Adrenal gland (tissue), 12 donors: Measurements from ENCODE around the gene MNDA. TPM values are rescaled to one million over a fixed set of nuclear protein-coding genes. Genes with fewer than 3 reads are reported as not detected.

ENCODE experiments used
- DNase-seq, 7 donors: peaks; one replicate each; pipeline ENCODE4 v3.0.0-alpha.2; 2019 to 2020
- H3K27ac ChIP-seq, 5 donors: fragments of 200-600 bp; sonication (generic) in 4 of 5; 1 replicate in 3 of 5; 2 replicates in 2 of 5; pipeline versions ENCODE4 v1.5.1 to v1.8.0; 2016 to 2020; ENCODE audit warnings: mild to moderate bottlenecking in 1 of 5
- H3K27me3 ChIP-seq: fragments of 200-600 bp; 2 replicates; pipeline ENCODE4 v1.8.0; 2021
- H3K36me3 ChIP-seq, 2 donors: fragments of 200-600 bp; replicated peaks in 1 of 2; 1 replicate in 1 of 2; 2 replicates in 1 of 2; pipeline versions ENCODE4 v1.5.1 to v1.8.0; 2018 to 2022
- H3K4me1 ChIP-seq, 2 donors: fragments of 200-600 bp; replicated peaks in 1 of 2; 1 replicate in 1 of 2; 2 replicates in 1 of 2; pipeline versions ENCODE4 v1.5.1 to v1.8.0; 2018 to 2021
- H3K4me3 ChIP-seq, 4 donors: fragments of 200-600 bp; sonication (generic) in 3 of 4; one replicate each; pipeline ENCODE4 v1.5.1; 2016 to 2018
- H3K9me3 ChIP-seq, 3 donors: fragments of 200-600 bp; sonication (generic) in 1 of 3; replicated peaks in 1 of 3; 1 replicate in 2 of 3; 2 replicates in 1 of 3; pipeline versions ENCODE4 v1.5.1 to v1.8.0; 2016 to 2021
- CTCF ChIP-seq, 6 experiments: fragments of 450-650 bp in 4 of 6; fragments of 200-600 bp in 2 of 6; sonication (generic) in 1 of 6; IDR thresholded peaks; 1 replicate in 5 of 6; 2 replicates in 1 of 6; pipeline versions ENCODE4 v1.5.1 to v1.8.0; 2016 to 2021; ENCODE audit warnings: antibody characterized with exemption in 6 of 6, mild to moderate bottlenecking in 2 of 6, moderate library complexity in 1 of 6
- POLR2A ChIP-seq, 2 donors: fragments of 450-650 bp; IDR thresholded peaks; one replicate each; pipeline ENCODE4 v1.6.1; 2017; ENCODE audit warnings: antibody characterized with exemption in 2 of 2, mild to moderate bottlenecking in 2 of 2, moderate library complexity in 1 of 2
- WGBS, 4 donors: extraction: QIAGEN DNeasy Blood & Tissue Kit in 2 of 4; methylation state at CpG; one replicate each; pipeline versions ENCODE4 v1.1.5 to v1.1.7; 2013 to 2017; 5-methylcytosine and 5-hydroxymethylcytosine counted together
- intact Hi-C, 2 donors: fragments of 100-400 bp; cut with DNase I; formaldehyde crosslinking; loops; one replicate each; pipeline versions ENCODE4 v1.14.1 to v1.15.0; 2022 to 2023
- polyA plus RNA-seq, 3 donors: library from polyadenylated mRNA; stranded (reverse); fragments of 200-250 nt in 2 of 3; fragments of 350-450 nt in 1 of 3; fragmentation: Illumina TruSeq in 1 of 3; extraction: RNeasy Lipid Tissue Mini Kit (QIAGEN cat#74804) in 1 of 3; gene quantifications; one replicate each; pipeline ENCODE4 v1.2.3, GENCODE V29; 2013 to 2014
- total RNA-seq, 9 donors: library from RNA; depleted of rRNA in 4 of 9; stranded (reverse); fragments of >200 nt in 4 of 9; fragments of 120-200 nt in 1 of 9; fragmentation: NEBNext Ultra II Directional in 1 of 9; extraction: Animal tissue kit (Norgen Biotek cat#: 25700) in 1 of 9; gene quantifications; one replicate each; pipeline versions ENCODE4 v1.1.0 to v1.2.4, GENCODE V29; 2013 to 2023
- donor health status: healthy with polysubstance abuse.
- donor health status: Bipolar disorder and iron deficiency.
- donor health status: DM: yes; HTN: yes; CAD: no.
- donor health status: DM: no; HTN: no; CAD: no.
- donor health status: DM: no; HTN: no; CAD: no.
- donor health status: DM: yes; HTN: yes; CAD: no.

The MNDA gene
- total and polyA plus RNA-seq, 12 donors: 3.1 to 17.9 (median 13.6) TPM

GRCh38 chr1:158836038-158836437 lies 4.9 kb downstream of the MNDA start:
- Histone ChIP-seq H3K4me3 (no peak overlapping the region), H3K27me3 (no peaks in the 10 kb centered on the region), H3K36me3 (no peaks in the 10 kb centered on the region), H3K27ac (no peak overlapping the region), H3K4me1 (no peaks in the 10 kb centered on the region), H3K9me3 (no peaks in the 10 kb centered on the region)
- WGBS, 4 donors: 79 to 84% (median 81%) methylated on average over 4 of the region's 4 CpGs
- TF ChIP-seq POLR2A (IDR thresholded peaks at IDR 0.05): no peak
- no peak for TF ChIP-seq CTCF (IDR thresholded peaks at IDR 0.05)
- intact Hi-C loops: no loop called here
- no peak for DNase-seq

DNA sequence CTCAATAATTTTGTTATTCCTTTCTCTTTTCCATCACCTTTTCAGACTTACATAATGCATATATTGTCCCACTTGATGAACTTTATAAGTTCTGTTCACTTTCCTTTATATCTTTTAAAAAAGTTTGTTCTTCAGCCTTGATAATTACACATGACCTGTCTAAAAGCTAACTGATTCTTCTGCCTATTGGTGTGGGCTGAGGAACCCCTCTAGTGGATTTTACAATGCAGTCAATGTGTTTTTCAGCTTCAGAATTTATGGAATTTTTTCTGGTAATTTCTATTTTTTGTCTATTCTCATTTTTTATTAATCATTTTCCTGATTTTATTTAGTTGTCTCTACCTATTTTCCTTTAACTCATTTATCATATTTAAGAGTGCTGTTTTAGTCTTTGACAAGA lies 7.5 kb downstream of the MNDA start:
- TF ChIP-seq POLR2A (IDR thresholded peaks at IDR 0.05) (no peak), CTCF (IDR thresholded peaks at IDR 0.05) (no peak)
- no peak for DNase-seq
- Histone ChIP-seq H3K4me3 (no peak overlapping the region), H3K36me3 (no peaks in the 10 kb centered on the region), H3K4me1 (no peaks in the 10 kb centered on the region), H3K9me3 (no peaks in the 10 kb centered on the region), H3K27ac (no peak overlapping the region), H3K27me3 (no peaks in the 10 kb centered on the region)
- intact Hi-C loops: no loop called here

- Histone ChIP-seq H3K36me3 (no peaks in the 10 kb centered on the region), H3K4me3 (no peak overlapping the region), H3K4me1 (no peaks in the 10 kb centered on the region), H3K9me3 (no peaks in the 10 kb centered on the region), H3K27me3 (no peaks in the 10 kb centered on the region), H3K27ac (no peak overlapping the region)
- WGBS, 4 donors: 52 to 70% (median 68%) methylated on average over 2 of the region's 2 CpGs
- DNase-seq: no peak
- intact Hi-C loops: no loop called here
- TF ChIP-seq CTCF (IDR thresholded peaks at IDR 0.05) (no peak), POLR2A (IDR thresholded peaks at IDR 0.05) (no peak)
Observed at GRCh38 chr1:158839566-158839965, 8.4 kb downstream of the MNDA start.

- 53 to 74% (median 60%) methylated on average over 5 of the region's 5 CpGs for WGBS, 4 donors
- intact Hi-C loops: no loop called here
- no peaks in the 10 kb centered on the region for H3K9me3 ChIP-seq
- H3K36me3 ChIP-seq: no peaks in the 10 kb centered on the region
- H3K4me1 ChIP-seq: no peaks in the 10 kb centered on the region
- H3K27me3 ChIP-seq: no peaks in the 10 kb centered on the region
- H3K4me3 ChIP-seq: no peak overlapping the region
- TF ChIP-seq POLR2A (IDR thresholded peaks at IDR 0.05): no peak
- TF ChIP-seq CTCF (IDR thresholded peaks at IDR 0.05): no peak
- no peak overlapping the region for H3K27ac ChIP-seq
- DNase-seq: no peak
Observed at GRCh38 chr1:158840236-158840635, 9.1 kb downstream of the MNDA start.
